Lower leg skin (tissue), 3 donors: ENCODE measurements around the gene ADGRG2.

Experiments
- POLR2A ChIP-seq, 2 donors: fragments of 450-650 bp; IDR thresholded peaks; one replicate each; pipeline ENCODE4 v1.6.1; 2016 to 2017; ENCODE audit warnings: antibody characterized with exemption in 2 of 2, mild to moderate bottlenecking in 1 of 2, moderate library complexity in 1 of 2
- TF ChIP-seq, protein P1 (sequence below), 3 donors: fragments of 450-650 bp; IDR thresholded peaks; one replicate each; pipeline ENCODE4 v1.5.1; 2016; ENCODE audit warnings: antibody characterized with exemption in 3 of 3, mild to moderate bottlenecking in 3 of 3, moderate library complexity in 2 of 3

GRCh38 chrX:19089555-19090040 lies 32.7 kb downstream of the ADGRG2 start:
- TF ChIP-seq, protein P1, sequence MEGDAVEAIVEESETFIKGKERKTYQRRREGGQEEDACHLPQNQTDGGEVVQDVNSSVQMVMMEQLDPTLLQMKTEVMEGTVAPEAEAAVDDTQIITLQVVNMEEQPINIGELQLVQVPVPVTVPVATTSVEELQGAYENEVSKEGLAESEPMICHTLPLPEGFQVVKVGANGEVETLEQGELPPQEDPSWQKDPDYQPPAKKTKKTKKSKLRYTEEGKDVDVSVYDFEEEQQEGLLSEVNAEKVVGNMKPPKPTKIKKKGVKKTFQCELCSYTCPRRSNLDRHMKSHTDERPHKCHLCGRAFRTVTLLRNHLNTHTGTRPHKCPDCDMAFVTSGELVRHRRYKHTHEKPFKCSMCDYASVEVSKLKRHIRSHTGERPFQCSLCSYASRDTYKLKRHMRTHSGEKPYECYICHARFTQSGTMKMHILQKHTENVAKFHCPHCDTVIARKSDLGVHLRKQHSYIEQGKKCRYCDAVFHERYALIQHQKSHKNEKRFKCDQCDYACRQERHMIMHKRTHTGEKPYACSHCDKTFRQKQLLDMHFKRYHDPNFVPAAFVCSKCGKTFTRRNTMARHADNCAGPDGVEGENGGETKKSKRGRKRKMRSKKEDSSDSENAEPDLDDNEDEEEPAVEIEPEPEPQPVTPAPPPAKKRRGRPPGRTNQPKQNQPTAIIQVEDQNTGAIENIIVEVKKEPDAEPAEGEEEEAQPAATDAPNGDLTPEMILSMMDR (IDR thresholded peaks at IDR 0.05), result no peak
- TF ChIP-seq POLR2A (IDR thresholded peaks at IDR 0.05), result no peak
